C4-2B (cell line): ENCODE measurements around the gene LMO2.

ENCODE experiments used
- H3K27ac ChIP-seq: fragments of 450-650 bp; 2 replicates; pipeline ENCODE4 v1.5.1; 2017
- CTCF ChIP-seq: fragments of 450-650 bp; conservative IDR thresholded peaks from 2 replicates; pipeline ENCODE4 v1.5.1; 2017; ENCODE audit warnings: mild to moderate bottlenecking
- ZFX ChIP-seq: fragments of 450-650 bp; IDR thresholded peaks from 2 replicates; pipeline ENCODE4 v1.6.1; 2017

LMO2 gene

GRCh38 chr11:33867561-33867960, 24.3 kb downstream of the LMO2 start:
- H3K27ac ChIP-seq = no peak overlapping the region

GRCh38 chr11:33866936-33867335, 24.9 kb downstream of the LMO2 start:
- TF ChIP-seq CTCF = no peak
- TF ChIP-seq ZFX = no peak
- H3K27ac ChIP-seq = no peak overlapping the region

More at GRCh38 chr11:33867561-33867960, 24.3 kb downstream of the LMO2 start:
- TF ChIP-seq CTCF (no peak), ZFX (no peak)

- H3K27ac ChIP-seq = no peak overlapping the region
- TF ChIP-seq CTCF (no peak), ZFX (no peak)
These were observed 27.4 kb downstream of the LMO2 start for GRCh38 chr11:33864479-33864878.

GRCh38 chr11:33863418-33864172, 28.3 kb downstream of the LMO2 start:
- no peak overlapping the region for H3K27ac ChIP-seq
- TF ChIP-seq ZFX (no peak), CTCF (no peak)

- TF ChIP-seq ZFX (no peak), CTCF (no peak)
- no peak overlapping the region for H3K27ac ChIP-seq
These were observed 29.8 kb downstream of the LMO2 start for GRCh38 chr11:33861941-33862589.

GRCh38 chr11:33861386-33861785, 30.5 kb downstream of the LMO2 start:
- no peak for TF ChIP-seq CTCF
- TF ChIP-seq ZFX = no peak
- no peak overlapping the region for H3K27ac ChIP-seq

GRCh38 chr11:33860926-33861325, 30.9 kb downstream of the LMO2 start:
- no peak for TF ChIP-seq ZFX
- TF ChIP-seq CTCF = no peak
- no peak overlapping the region for H3K27ac ChIP-seq
